GM18499 (cell line): ENCODE data around the gene METTL16.

Source experiments
- ATAC-seq: cut with Tn5 transposase; IDR thresholded peaks from one replicate; pipeline ENCODE4 v1.9.1; 2021; ENCODE audit warnings: moderate number of reproducible peaks; ENCODE audit not compliant: insufficient read depth, unreplicated experiment

The METTL16 gene

GRCh38 chr17:2369039-2369438, 142.6 kb downstream of the METTL16 start:
- no peak for ATAC-seq

- no peak for ATAC-seq
These were observed 143.3 kb downstream of the METTL16 start for GRCh38 chr17:2368359-2368758.

- no peak for ATAC-seq
These were observed 144.8 kb downstream of the METTL16 start for GRCh38 chr17:2366747-2367494.
